GM08714 (cell line): ENCODE data around the gene SP140.

Experiments
- H3K4me3 ChIP-seq: fragments of 200-500 bp; sonication (Bioruptor generic); 2 replicates; pipeline ENCODE4 v1.5.1; 2014; ENCODE audit warnings: mild to moderate bottlenecking, low read length, inconsistent platforms
- ZNF274 ChIP-seq: IDR thresholded peaks from 2 replicates; pipeline ENCODE4 v1.6.1; 2012; ENCODE audit warnings: mild to moderate bottlenecking, low read depth, low read length

SP140 gene

GRCh38 chr2:230343747-230344146 lies 118.2 kb downstream of the SP140 start:
- TF ChIP-seq ZNF274, result no peak

GRCh38 chr2:230346465-230346864 lies 120.9 kb downstream of the SP140 start:
- TF ChIP-seq ZNF274, result no peak
- H3K4me3 ChIP-seq, result no peak overlapping the region

More at GRCh38 chr2:230343747-230344146, 118.2 kb downstream of the SP140 start:
- H3K4me3 ChIP-seq, result no peak overlapping the region

- TF ChIP-seq ZNF274, result no peak
- no peak overlapping the region for H3K4me3 ChIP-seq
These were observed 121.5 kb downstream of the SP140 start for GRCh38 chr2:230346921-230347533.

DNA sequence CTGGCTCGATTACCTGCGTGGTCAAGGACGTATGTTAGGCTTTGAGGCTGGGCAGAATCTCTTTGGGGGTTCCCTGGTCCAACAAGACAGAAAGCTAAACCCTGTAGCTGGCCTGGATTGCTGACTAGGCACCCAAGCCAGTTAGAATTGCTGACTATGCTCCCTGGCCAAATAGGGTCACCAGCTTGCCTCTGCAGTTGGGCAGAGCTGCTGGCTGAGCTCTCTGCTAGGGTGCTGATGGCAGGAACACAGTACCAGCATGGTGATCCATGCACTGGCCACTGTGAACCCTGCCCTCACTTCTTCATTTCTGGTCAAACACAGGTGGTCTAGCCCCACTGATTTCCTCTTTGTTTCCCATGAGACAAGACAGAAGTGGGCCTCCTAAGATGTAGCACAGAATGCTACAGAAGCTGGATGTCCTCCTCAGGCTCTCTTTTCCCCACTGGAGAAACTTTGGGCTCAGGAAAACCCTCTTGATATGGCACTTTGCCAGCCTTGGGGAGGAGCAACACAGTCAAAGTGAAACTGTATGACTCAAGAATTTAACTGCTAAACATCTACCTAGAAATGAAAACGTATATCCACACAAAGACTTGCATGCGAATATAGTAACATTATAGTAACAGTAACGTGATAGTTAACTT lies 122.2 kb downstream of the SP140 start:
- H3K4me3 ChIP-seq, result no peak overlapping the region
- TF ChIP-seq ZNF274, result no peak

DNA sequence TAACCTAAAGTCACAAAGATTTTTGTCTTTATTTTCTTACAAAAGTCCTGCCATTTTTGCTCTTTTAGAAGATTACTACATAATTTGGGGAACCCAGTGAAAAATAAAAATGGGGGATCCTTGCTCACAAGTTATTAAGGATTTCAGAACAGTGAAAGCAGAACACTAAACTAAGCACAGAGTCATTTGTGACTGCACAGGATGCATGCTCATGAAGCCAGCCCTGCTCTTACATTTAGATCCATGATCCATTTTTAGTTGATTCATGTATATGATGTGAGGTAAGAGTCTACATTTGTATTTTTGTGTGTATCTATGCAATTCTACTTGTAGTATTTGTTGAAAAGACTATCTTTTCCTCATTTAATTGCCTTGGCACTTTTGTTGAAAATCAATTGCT lies 123.3 kb downstream of the SP140 start:
- TF ChIP-seq ZNF274, result no peak
- H3K4me3 ChIP-seq, result no peak overlapping the region

- TF ChIP-seq ZNF274, result no peak
- H3K4me3 ChIP-seq, result no peak overlapping the region
These were observed 130.5 kb downstream of the SP140 start for GRCh38 chr2:230356084-230356483.

GRCh38 chr2:230358305-230358704 lies 132.8 kb downstream of the SP140 start:
- no peak overlapping the region for H3K4me3 ChIP-seq
- no peak for TF ChIP-seq ZNF274

- TF ChIP-seq ZNF274, result no peak
- no peak overlapping the region for H3K4me3 ChIP-seq
These were observed 134.5 kb downstream of the SP140 start for GRCh38 chr2:230360028-230360427.

DNA sequence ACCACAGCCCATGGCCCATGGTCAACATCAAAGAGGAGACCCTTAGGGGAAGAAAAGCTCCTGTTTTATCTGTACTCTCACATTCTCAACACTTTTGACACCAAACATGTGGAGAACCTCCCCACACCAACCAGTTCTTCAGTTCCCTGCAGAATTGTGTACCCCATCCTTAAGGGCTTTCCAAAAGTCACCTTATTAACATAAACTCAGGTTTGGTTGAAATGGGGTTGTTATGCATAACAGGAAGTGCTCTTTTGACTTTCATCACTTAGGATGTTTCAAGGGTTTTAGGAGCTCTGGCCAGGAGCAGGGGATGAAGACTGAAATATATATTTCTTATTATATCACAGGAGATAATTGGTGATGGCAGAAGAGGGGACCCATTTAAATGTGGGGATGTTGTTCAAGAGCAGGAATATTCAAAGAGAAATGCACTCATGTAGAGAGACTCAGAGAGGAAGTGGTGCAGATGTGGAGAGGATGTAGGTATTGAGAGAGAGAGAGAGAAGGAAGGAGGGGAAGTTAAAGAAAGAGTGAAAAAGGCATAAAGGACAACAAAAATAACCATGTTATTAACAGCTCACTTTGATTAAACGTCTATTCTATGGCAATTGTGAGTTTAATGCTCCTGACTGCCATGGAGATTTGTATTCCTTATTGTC lies 136.6 kb downstream of the SP140 start:
- no peak for TF ChIP-seq ZNF274
- no peak overlapping the region for H3K4me3 ChIP-seq
